IMR-90 (cell line): ENCODE results near the gene LAMP5.

ENCODE experiments used
- CEBPB ChIP-seq: IDR thresholded peaks from 2 replicates; pipeline ENCODE4 v1.6.1; 2012; ENCODE audit warnings: low read depth, low read length, improper control_type of control experiment
- CHD1 ChIP-seq: IDR thresholded peaks from 2 replicates; pipeline ENCODE4 v1.6.1; 2012; ENCODE audit warnings: low read depth, low read length, improper control_type of control experiment
- CTCF ChIP-seq: conservative IDR thresholded peaks from 2 replicates; pipeline ENCODE4 v1.5.1; 2012; ENCODE audit warnings: mild to moderate bottlenecking, low read depth, low read length, improper control_type of control experiment
- ELK1 ChIP-seq: fragments of 150-350 bp; IDR thresholded peaks from 2 replicates; pipeline ENCODE4 v1.6.1; 2016; ENCODE audit warnings: low read depth, mild to moderate bottlenecking, low read length, moderate library complexity, borderline replicate concordance
- MAZ ChIP-seq: IDR thresholded peaks from 2 replicates; pipeline ENCODE4 v1.6.1; 2012; ENCODE audit warnings: low read depth, mild to moderate bottlenecking, low read length, improper control_type of control experiment, moderate library complexity, borderline replicate concordance
- RFX5 ChIP-seq: IDR thresholded peaks from 2 replicates; pipeline ENCODE4 v1.8.0; 2012; ENCODE audit warnings: low read depth, mild to moderate bottlenecking, low read length, moderate library complexity
- SMC3 ChIP-seq: fragments of 150-350 bp; IDR thresholded peaks from 2 replicates; pipeline ENCODE4 v1.6.1; 2016; ENCODE audit warnings: low read depth, mild to moderate bottlenecking, antibody characterized with exemption, low read length, moderate library complexity
- USF2 ChIP-seq: fragments of 150-350 bp; IDR thresholded peaks from 2 replicates; pipeline ENCODE4 v1.6.1; 2017; ENCODE audit warnings: mild to moderate bottlenecking, antibody characterized with exemption, low read length, low read depth

GRCh38 chr20:9490161-9490560 lies 24.2 kb upstream of the LAMP5 start:
- no peak for TF ChIP-seq CTCF
- no peak for TF ChIP-seq SMC3
- TF ChIP-seq CHD1 = no peak
- no peak for TF ChIP-seq MAZ
- TF ChIP-seq USF2 = no peak
- TF ChIP-seq RFX5 = no peak
- no peak for TF ChIP-seq CEBPB
- TF ChIP-seq ELK1 = no peak
